Measurements from ENCODE around the gene SP140.

DNA sequence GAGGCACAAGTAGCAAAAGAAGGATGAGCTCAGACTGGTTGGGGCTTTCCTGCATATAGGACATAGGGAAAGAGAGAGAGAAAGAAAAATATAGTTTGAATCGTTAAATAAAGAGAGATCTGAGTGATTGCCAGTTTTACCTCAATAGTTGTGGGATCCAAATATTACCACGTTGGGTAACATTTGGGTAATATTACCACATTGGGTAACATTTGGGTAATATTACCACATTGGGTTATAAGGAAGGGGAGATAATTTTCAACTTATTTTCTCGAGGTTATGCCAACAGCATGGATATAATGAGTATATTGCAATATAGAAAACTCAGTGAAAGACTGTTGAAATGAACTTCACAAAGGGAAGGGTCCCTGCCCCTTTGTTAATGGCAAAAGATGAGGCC is 20.7 kb downstream of the SP140 start:
- no peak for TF ChIP-seq POLR2AphosphoS5 (IDR thresholded peaks at IDR 0.05; ENCODE audit: low read depth, low read length)
- no peak for TF ChIP-seq POLR2A (IDR thresholded peaks at IDR 0.05; ENCODE audit: low read depth, low read length)
- TF ChIP-seq TAF1 (IDR thresholded peaks at IDR 0.05; ENCODE audit: borderline replicate concordance, low read depth, low read length) = no peak
